Stimulated activated CD4-positive, alpha-beta T cell treated with anti-CD3 and anti-CD28 coated beads, Interleukin-4, amount 100 ng/mL, for 24 hours (primary cell): ENCODE data around the gene FGF18.
"Not testable (repeated sequence)": the region's sequence is repeated elsewhere in the genome, so short reads cannot be mapped to it uniquely, and the experiment has no call there.

Experiments
- DNase-seq: peaks from one replicate; pipeline ENCODE4 v3.0.0-alpha.2; 2020

The FGF18 gene

DNA sequence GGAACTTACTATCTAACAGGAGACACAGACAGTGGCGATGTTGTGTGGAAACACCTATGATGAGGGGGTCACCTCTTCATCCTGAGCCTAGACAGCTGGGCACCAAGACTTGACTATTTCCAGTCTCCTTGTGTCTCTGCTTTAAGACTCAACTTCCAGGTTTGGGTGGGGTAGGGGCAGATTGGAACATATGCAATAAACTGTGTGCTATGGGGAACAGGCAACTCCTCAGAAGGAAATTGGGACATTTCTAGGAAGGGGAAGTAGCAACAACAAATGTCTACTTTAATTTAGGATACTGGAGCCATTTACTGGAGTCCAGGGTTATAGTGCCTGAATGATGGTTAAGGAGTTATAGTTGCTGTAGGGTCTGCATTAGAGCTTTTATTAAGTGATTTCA, 57.3 kb downstream of the FGF18 start:
- DNase-seq, result no peak

DNA sequence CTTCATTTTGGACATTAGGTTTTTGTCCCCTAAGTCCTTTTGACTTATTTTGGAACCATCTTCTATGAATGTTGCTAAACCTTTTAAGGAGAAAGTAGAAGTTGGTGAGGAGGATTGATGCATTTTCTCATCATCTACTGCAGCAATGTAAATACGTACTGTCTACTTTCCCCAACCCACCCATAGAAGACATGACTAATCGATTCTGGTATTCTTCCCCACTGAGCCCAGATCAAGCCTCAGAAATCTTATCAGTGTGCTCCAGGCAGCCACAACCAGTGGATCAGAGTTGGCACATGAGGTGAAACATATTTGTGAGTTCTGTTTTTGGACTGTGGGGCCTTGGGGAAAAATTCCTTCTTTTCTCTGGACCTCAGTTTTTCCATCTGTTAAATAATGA, 57.7 kb downstream of the FGF18 start:
- DNase-seq, result no peak

DNA sequence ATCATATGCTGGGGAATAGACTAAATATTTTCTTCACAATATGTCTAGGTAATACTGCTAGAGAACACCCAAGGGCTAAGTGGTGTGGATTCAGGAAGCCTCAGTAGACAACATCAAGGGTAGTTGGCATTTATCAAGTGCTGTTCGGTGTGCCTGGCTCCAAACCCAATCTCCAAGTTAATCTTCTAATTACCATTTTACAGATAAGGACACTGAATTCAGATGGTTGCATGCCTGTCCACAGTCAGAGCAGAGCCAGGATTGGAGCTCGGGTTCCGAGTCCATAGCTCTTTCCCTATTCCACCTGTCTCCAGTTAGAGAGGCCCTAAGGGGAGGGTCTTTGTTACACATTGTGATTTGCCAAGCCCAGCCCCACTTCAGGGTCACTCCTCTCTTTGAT, 58.2 kb downstream of the FGF18 start:
- DNase-seq, result no peak

DNA sequence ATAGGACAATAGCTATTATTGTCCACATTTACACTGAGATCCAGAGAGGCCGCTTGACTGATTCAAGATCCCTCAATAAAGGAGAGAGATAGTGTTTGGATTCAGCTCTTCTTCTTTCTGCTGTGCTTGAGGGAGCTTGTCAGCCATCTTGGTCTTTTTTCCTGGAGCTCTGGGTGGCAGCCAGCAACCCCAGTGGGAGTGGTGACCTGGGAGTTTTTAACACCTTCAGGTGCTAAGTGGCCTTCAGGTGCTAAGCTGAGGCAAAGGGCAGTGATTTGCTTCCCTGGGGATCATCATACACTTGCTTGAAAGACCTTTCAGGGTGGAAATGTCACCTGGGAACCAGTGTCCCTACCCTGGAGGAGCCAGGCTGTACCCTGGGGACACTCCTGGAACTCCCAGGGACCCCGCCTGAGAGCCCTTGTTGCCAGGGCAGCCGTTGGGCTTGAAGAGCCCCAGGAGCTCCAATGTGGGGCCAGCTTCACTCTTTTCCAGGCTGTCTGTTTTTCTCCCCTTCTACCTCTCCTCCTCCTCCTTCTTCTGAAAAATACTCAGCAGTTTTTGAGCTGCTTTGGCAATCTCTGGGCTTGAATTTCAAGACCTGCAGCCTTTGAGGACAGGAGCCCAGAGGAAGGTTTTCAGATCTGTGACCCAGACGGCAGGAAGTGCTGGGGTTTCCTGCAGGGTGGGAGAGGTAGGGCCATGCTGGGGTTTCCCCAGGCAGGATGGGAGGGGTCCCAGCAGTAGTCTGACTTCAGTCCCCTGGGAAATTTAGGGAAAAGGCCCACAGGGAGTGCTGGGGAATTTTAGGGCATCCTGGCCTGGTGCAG, 59.7 kb downstream of the FGF18 start:
- DNase-seq, result no peak

DNA sequence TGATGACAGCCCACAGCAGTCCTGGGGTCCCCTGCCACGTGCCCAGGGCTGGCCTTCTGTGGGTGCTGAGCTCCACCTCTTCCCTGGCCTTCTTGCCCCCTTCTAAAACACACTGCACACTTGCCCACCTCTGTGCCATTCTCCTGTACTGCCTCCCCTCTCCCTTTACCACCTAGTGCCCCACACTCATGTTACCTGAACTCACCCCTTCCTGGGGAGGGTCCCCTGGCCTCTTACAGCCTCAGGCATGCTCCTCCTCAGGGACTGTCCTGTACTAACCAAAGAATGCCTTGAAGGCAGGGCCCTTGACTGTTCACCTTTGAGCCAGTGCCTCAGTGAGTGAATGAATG, 60.3 kb downstream of the FGF18 start:
- DNase-seq, result no peak

DNA sequence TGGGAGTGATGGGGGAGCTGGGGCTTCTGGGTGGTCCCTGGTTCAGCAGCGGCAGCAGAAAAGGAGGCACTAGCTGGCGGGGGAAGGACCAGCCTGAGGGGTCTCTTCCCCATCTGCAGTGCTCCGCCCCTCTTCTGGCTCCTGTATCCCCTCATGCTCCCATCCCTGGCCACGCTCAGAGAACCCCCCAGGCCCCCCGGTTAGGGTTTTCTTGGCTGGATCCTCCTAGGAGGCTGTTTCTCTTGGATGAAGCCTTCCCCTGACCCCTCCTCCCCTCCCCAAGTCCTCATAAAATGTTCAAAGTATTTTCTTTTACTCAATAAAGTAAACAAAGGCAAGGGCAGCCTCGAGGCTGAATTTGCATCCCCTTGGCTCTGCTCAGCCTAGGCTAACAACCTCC, 60.8 kb downstream of the FGF18 start:
- DNase-seq, result no peak

DNA sequence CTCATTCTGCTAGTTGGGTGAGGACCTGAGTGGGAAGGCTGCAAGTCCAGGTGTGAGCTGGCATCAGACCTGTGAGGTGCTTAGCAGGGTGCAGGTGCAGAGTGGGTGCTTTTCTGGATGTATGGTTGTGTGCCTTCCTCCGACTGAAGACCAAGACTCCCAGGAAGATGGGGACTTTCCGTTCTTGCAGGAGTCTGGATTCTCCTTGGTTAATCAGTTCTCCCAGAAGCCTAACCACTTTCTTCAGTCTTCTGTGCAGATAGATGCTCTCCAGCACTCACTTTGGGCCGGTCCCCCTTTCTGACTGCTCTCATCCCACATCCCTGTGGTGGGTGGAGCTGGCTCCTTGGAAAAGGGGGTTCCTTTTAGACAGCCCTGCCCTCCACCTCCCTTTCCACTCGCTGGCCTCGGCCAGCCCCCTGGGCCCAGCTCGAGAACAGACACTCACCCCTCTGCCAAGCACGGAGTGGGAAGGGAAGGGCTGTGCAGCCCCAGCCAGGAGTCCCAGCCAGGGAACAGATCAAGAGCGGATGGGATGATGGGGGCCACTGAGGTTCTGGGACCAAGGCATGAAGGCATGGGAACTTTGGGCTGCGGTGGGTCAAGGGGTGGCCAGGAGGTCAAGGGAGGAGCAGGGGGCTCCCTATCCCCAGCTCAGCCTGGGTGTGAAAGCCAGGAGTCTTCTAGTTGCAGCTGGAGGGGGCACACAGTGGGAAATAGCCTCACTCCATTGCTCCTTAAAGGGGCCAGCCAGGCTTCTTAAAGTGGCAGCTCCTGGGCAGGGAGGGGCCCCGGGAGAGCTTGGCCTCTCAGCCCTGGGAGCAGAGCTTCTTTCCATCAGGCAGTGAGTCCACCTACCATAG, 62.4 kb downstream of the FGF18 start:
- no peak for DNase-seq

DNA sequence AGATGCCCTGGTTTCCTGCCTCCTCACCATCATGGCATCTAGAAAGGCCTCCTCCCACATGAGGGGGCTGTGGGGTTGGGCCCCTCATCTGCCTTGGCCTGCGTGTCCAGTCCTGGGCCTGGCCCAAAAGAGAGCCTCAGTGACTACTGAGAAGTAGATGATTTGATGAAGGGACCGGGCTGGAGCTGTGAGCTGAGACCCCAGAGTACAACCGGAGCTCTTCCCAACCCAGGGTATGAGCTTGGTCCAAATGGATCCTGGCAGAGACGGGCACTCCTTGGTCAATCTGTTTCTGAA, 62.9 kb downstream of the FGF18 start:
- no peak for DNase-seq

DNA sequence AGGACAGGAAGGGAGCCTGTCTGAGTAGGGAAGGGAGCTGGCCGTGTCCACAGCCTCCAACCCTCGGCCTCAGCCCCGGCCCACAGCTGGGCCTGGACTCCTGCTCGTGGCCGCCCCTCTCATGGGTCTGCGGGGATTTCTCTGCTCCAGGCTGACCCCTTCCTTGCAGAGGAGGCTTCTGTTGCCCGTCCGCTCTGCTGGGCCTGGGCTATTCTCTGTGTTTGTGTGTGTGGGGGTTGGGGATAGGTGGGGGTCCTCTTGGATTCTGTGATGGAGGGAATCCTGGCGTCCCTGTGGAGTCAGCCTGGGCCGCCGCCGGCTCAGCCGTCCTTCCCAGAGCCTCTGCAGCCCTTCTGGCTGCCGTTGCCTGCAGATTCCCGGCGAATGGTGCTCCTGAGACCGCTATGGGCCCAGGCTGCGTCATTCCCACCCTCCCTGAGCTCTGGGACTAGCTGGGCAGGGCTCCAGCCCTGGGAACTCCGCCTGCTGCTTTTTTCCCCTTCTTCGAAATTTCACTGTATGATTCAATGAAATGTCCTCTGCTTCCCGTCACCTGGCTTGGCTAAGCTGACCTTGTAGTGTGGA, 64.2 kb downstream of the FGF18 start:
- DNase-seq, result no peak

DNA sequence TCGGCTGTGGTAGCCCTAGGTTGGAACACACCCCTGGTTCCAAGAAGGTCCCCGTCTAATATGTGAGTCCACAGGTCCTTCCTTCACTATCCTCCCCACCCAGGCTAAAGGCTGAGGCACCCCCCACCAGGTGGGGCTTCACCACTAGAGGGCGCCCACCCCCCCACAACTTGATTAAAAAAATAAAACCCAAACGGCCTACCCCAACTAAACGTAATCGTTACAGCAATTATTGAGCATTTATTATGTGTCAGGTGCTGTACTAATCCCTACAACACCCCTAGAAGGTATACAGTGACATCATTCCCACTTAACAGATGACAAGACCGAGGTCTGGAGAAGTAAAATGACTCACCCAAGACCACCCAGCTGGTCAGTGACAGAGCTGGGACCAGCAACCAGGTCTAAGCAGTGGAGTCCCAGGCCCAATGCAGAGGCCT, 65.0 kb downstream of the FGF18 start:
- DNase-seq, result peak; percentile 65

DNA sequence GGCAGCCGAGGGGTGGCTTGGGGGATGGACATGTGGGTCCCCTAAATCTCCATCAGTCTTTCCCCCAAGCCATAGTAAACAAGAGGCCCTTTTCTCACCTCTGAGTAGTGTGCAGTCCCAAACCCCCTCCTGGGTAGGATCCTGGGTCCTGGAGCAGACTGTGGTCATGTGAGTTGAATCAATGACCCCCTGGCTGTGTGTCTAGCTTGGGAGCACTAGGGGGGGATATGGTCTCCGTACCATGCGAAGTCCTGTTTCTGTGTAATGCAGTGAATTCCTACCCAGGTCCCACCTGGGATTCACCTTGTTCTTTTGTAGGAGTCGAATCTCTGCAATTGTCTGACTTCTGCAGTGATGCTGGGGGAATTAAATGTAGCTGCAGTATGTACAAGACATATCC, 66.2 kb downstream of the FGF18 start:
- DNase-seq, result no peak

DNA sequence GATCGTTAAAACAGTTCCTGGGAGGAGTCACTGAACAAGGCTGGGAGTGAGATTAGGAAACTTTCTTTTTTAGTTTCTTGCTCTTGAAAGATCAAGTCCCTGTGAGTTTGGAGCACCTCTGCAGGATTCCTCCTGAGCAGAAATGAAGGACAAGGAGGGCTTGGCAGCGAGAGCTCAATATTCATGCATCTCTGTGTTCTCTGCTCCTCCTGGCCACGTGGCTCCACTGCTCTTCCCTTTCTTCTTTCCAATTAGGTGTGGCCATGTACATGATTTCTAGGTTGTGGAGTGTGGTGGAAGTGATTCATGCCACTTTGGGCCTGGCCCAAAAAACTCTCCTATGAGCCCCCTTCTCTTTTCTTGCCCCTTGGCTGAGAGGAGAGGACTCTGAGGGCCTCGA, 67.2 kb downstream of the FGF18 start:
- DNase-seq, result no peak

DNA sequence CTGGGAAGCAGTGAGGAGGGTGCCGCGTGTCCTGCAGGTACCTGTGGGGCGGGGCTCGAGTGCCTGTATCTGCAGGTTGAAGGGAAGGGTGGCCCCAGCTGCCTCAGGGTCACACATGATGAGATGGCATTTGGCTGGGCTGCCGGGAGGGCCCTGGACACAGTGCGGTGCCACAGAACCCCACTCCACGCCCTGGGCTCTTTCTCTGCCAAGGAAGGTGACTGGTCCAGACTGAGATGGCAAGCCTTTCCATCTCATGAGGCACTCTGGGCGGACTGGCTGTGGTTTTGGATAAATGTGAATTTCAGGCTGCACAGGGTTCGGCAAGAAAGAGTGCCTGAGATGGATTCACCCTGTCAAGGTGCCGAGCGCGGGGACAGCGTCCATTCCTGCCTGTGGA, 69.4 kb downstream of the FGF18 start:
- no peak for DNase-seq

DNA sequence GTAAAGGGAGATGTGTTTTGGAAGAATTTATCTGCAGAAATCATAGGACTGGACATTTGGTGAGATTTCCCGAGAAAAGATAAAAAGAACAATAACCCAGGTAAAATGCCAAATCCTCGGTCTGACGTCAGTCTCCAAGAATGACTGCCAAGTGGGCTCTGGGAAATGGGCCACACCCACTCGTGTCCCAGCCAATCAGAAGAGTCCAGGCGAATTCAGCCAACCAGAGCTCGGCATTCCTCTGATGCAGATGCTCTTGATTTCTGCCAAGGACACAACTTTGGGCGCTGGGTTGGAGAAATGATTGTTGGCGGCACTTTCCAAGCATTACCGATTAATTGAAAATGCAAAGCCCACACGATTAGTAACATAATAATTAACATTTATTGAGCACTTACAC, 73.3 kb downstream of the FGF18 start:
- DNase-seq, result no peak

DNA sequence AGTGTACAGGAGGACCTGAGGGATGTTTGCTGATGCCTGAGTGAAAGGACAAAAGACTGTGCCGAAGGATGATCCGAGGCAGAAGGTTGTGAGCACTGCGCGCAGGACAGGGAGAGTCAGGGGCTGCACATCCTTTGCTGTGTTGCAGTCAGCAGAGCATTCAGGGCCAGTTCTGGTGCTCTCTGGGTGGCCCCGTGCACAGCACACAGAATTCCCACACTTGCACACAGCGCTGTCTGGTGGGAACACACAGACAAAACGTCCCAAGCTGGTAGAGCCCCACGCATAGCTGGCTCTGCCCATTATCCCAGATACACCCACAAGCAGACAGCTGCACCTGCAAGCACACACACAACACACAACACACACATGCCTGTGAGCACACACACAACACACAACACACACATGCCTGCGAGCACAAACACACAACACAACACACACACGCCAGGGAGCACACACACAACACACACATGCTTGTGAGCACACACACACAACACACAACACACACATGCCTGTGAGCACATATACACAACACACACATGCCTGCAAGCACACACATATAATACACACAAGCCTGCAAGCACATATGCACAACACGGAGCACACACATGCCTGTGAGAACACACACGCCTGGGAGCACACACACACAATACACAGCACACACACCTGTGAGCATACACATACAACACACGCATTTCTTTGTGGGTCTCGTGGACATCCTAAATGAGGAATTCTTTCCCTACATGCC, 74.4 kb downstream of the FGF18 start:
- DNase-seq, result no peak

DNA sequence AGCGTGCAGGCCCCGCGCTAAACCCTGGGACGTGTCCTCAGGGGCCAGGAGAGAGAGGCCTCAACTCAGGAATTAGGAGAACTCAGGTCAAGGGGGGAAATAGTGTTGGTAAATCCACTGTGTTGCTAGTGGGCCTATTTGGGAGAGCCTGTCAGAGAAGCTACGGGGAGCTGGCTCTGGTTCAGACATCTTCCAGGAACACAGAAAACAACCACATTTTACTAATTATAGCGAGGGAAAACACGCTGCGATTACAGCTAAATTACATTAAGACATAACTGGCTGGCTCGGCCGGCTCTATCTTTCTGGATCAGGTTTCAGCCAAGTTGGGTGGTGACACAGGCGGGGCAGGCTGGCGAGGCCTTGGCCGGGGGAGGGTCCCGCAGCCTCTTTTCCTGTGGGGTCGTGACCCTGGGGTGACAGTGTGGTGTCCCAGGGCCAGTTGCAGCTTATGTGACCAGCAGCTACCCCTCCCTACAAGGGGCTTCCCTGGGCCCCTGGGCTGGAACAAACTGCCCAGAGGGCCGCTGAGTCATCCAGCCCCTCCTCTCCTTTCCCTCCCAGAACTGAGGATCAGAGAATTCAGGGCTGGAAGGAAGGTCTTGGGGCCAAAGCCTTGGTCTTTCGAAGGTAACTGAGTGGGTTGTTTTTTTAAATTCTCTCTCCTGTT, 75.1 kb downstream of the FGF18 start:
- DNase-seq, result no peak

DNA sequence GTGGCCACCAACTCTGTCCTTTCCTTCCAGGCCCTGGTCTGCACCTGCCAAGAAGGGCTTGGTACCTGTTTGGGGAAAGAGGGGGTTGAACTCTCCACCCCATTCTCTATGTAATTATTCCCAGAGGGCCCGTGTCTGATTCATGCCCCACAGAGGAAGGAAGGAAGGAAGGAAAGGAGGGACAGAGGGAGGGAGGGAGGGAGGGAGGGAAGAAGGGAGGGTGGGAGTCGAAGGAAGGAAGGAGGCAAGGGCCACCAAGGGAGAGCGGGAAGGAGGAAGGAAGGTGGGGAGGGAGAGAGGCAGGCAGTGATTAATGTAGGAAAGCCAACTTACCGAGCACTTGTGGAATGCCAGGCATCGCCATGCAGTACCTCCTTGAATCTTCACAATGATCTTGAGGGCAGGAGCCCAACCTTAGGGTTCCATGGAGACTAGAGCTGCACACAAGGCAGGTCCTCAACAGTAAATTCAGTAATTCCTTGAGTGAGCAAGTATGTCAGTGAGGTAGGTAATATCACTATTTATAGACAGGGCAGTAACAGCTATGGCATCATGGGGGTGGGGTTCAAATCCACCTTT, 75.8 kb downstream of the FGF18 start:
- no peak for DNase-seq

DNA sequence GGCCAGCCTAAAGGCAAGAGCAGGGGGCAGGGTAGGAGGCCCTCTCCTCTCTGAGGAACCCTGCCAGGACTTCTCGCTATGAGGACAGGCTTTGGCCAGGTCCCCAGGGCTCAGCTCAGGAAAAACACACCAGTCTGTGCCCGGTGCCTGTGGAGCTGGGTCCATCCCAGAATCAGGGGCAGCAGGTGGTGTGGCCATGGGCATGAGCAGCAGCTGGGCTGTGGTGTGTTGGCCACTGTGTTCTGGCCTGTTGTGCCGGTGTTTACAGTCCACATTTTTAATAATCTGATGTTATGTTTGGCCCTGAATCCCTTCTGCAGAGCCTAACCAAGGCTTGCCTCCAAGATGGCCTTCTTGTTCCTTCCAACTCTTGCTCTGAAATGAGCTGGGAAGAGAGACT, 77.0 kb downstream of the FGF18 start:
- no peak for DNase-seq

DNA sequence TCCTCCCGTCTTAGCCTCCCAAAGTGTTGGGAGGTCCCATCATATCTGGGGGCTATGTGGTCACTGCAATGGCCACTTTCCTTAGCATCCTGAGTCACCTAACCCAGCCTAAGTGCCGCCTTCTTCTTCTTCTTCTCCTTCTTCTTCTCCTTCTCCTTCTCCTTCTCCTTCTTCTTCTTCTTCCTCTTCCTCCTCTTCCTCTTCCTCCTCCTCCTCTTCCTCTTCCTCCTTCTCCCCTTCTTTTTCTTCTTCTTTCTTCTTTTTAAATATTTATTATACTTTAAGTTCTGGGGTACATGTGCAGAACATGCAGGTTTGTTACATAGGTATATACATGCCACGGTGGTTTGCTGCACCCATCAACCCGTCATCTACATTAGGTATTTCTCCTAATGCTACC, 78.0 kb downstream of the FGF18 start:
- DNase-seq, result not testable (repeated sequence)

DNA sequence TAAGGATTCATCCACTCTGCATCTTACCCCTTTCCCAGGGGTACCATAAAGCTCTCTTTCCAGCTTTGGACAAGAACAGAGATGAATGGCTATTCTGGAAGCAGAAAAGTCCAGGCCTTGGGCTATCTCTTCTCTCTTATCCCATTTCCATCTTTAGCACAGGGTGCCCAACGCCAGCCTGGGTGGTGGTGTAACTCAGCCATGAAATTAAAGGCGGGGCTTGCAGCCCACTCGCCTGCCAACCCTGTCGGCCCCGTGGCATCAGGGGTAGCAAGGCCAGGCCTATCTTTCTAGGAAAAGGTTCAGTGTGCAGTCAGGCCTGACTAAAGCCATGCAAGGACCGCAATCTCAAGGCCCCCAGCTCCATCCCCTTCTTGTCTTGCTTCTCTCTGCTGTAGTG, 78.7 kb downstream of the FGF18 start:
- DNase-seq, result no peak

DNA sequence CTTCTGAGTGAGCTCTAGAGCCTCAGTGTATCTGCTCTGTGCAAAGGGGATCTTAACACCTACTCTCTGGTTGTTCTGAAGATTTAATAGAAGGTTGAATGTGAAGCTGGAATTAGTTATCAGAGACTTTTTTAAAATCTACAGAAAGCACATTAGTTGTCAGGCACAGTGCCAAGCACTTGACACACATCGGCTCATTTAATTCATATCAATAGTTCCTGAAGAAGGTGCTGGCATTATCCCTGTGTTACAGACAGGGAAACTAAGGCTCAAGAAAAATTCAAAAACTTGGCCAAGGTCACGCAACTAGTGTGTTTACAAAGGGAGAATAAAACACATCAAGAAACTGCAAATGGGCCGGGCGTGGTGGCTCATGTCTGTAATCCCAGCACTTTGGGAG, 80.2 kb downstream of the FGF18 start:
- DNase-seq, result no peak

DNA sequence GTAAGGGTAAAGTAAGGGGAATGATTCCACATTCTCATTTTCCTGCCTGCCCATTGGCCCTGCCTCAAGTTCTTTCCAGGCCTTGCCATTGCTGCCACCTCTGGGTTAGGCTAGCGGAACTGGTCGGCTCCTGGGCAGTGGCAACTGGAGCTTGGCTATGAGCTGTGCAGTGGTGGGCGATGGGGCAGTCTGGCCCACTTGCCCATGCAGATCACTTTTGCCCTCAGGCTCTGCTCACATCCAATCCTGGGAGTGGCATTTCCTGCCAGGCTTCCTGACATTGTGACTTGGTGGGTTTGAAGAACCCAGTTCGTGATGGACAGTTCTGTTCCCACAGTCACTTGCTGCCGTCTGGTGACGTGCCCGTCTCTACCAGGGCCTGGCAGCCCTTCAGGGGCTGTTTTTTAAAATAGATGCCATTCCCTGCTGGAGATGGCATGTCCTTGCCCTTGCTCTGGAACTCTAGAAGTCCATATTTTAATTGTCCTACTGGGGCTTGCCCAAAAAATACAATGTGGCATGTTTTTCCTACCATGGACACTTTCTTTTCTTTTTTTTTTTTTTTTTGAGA, 86.1 kb downstream of the FGF18 start:
- no peak for DNase-seq
